Kidney (tissue), 14 donors: ENCODE data around the gene ZNF200. TPM values are rescaled to one million over a fixed set of nuclear protein-coding genes. Genes with fewer than 3 reads are reported as not detected.
A peak's percentile ranks its signal among the peaks of the same experiment; 100 is the strongest.

Source experiments
- DNase-seq, 5 donors: peaks; one replicate each; pipeline ENCODE4 v3.0.0-alpha.2; 2013 to 2020
- FAIRE-seq: peaks from 2 replicates; lab custom pipeline; 2012; peaks lifted over from hg19 to GRCh38; lab: Jason Lieb, UNC
- H3K27ac ChIP-seq, 2 donors: one replicate each; pipeline ENCODE4 v1.7.0; 2013; ENCODE audit warnings: low read depth in 2 of 2, low read length in 2 of 2, inconsistent platforms in 1 of 2
- H3K27me3 ChIP-seq: one replicate; pipeline ENCODE4 v1.7.1; 2013; ENCODE audit warnings: low read length, inconsistent platforms; ENCODE audit not compliant: control insufficient read depth, insufficient read depth
- H3K36me3 ChIP-seq, 3 donors: one replicate each; pipeline versions ENCODE4 v1.7.0 to v1.7.1; 2013; ENCODE audit warnings: low read length in 3 of 3, control low read depth in 1 of 3, inconsistent platforms in 1 of 3; ENCODE audit not compliant: insufficient read depth in 3 of 3, control insufficient read depth in 2 of 3
- H3K4me1 ChIP-seq, 3 donors: one replicate each; pipeline versions ENCODE4 v1.7.0 to v1.7.1; 2013; ENCODE audit warnings: low read length in 3 of 3, inconsistent platforms in 1 of 3, low read depth in 1 of 3; ENCODE audit not compliant: control insufficient read depth in 2 of 3, insufficient read depth in 2 of 3
- H3K4me3 ChIP-seq, 3 donors: one replicate each; pipeline versions ENCODE4 v1.7.0 to v1.8.1; 2013; ENCODE audit warnings: low read length in 3 of 3, control low read depth in 1 of 3, inconsistent platforms in 1 of 3
- H3K9ac ChIP-seq, 3 donors: one replicate each; pipeline versions ENCODE4 v1.7.0 to v1.7.1; 2013; ENCODE audit warnings: low read length in 3 of 3, control low read depth in 1 of 3, inconsistent platforms in 1 of 3
- H3K9me3 ChIP-seq, 3 donors: one replicate each; pipeline versions ENCODE4 v1.7.0 to v1.7.1; 2013; ENCODE audit warnings: low read length in 3 of 3, control low read depth in 1 of 3, inconsistent platforms in 1 of 3; ENCODE audit not compliant: control insufficient read depth in 2 of 3, insufficient read depth in 1 of 3
- CTCF ChIP-seq: IDR thresholded peaks from 3 replicates; pipeline ENCODE4 v1.5.1; 2012; ENCODE audit warnings: mild to moderate bottlenecking, moderate library complexity, borderline replicate concordance; ENCODE audit not compliant: insufficient read depth; ENCODE audit errors: extremely low read depth
- intact Hi-C: fragments of 100-400 bp; cut with DNase I; formaldehyde crosslinking; loops from one replicate; pipeline ENCODE4 v1.11.1; 2022
- polyA plus RNA-seq: library from polyadenylated mRNA; stranded (reverse); fragments of 350-450 nt; fragmentation: Illumina TruSeq; extraction: RNeasy Lipid Tissue Mini Kit (QIAGEN cat#74804); gene quantifications from one replicate; pipeline ENCODE4 v1.2.3, GENCODE V29; 2014; ENCODE audit warnings: low read depth, low replicate concordance; ENCODE audit not compliant: insufficient read depth
- total RNA-seq: library from RNA; stranded (reverse); fragmentation: NEBNext Ultra II Directional; extraction: Animal tissue kit (Norgen Biotek cat#: 25700); gene quantifications from one replicate; pipeline ENCODE4 v1.2.1, GENCODE V29; 2021
- donor health status: control.
- donor health status: control.
- donor health status: control.
- donor health status: control.
- donor health status: control.
- donor health status: DM: yes; HTN: yes; CAD: no.
- donor health status: Normal renal cell carcinoma (clear cell type).

Gene ZNF200
- total and polyA plus RNA-seq, 2 donors from 2014 or later: 3.3 to 9.6 TPM

- intact Hi-C loops: no loop called here
- H3K27me3 ChIP-seq: no peaks in the 10 kb centered on the region
- TF ChIP-seq CTCF: no peak
- H3K27ac ChIP-seq: no peak overlapping the region
- no peak for DNase-seq
- FAIRE-seq: no peak
- H3K4me3 ChIP-seq: no peak overlapping the region
- no peak overlapping the region for H3K9ac ChIP-seq
- H3K4me1 ChIP-seq: no peaks in the 10 kb centered on the region
- no peaks in the 10 kb centered on the region for H3K36me3 ChIP-seq
- H3K9me3 ChIP-seq: no peaks in the 10 kb centered on the region
Observed at GRCh38 chr16:3246002-3246401, 11.0 kb upstream of the ZNF200 start.

GRCh38 chr16:3243882-3244281, 8.9 kb upstream of the ZNF200 start:
- TF ChIP-seq CTCF: no peak

GRCh38 chr16:3242709-3243108, 7.8 kb upstream of the ZNF200 start:
- Histone ChIP-seq H3K27me3 (no peaks in the 10 kb centered on the region), H3K36me3 (no peaks in the 10 kb centered on the region), H3K9me3 (no peaks in the 10 kb centered on the region), H3K4me3 (no peak overlapping the region), H3K27ac (no peak overlapping the region), H3K9ac (no peak overlapping the region), H3K4me1 (no peaks in the 10 kb centered on the region)
- FAIRE-seq (no peak), DNase-seq (no peak)
- intact Hi-C loops: no loop called here
- no peak for TF ChIP-seq CTCF

More at GRCh38 chr16:3243882-3244281, 8.9 kb upstream of the ZNF200 start:
- Histone ChIP-seq H3K9ac (no peak overlapping the region), H3K27me3 (no peaks in the 10 kb centered on the region), H3K9me3 (no peaks in the 10 kb centered on the region), H3K4me1 (no peaks in the 10 kb centered on the region), H3K27ac (no peak overlapping the region), H3K4me3 (no peak overlapping the region), H3K36me3 (no peaks in the 10 kb centered on the region)
- FAIRE-seq: no peak
- peak in 1 of 5 donors; percentile 22 for DNase-seq
- intact Hi-C loops: no loop called here

- Histone ChIP-seq H3K9ac (no peak overlapping the region), H3K9me3 (no peaks in the 10 kb centered on the region), H3K4me1 (no peaks in the 10 kb centered on the region), H3K27ac (no peak overlapping the region), H3K36me3 (no peaks in the 10 kb centered on the region), H3K4me3 (no peak overlapping the region), H3K27me3 (no peaks in the 10 kb centered on the region)
- no peak for TF ChIP-seq CTCF
- no peak for DNase-seq
- FAIRE-seq: no peak
- intact Hi-C loops: no loop called here
Observed at GRCh38 chr16:3241761-3242160, 6.8 kb upstream of the ZNF200 start.
